Coronary artery (tissue), 2 donors: Measurements from ENCODE around the gene PARVA.

Source experiments
- DNase-seq: peaks from one replicate; pipeline ENCODE4 v3.0.0-alpha.2; 2017; ENCODE audit warnings: low spot score
- H3K27ac ChIP-seq, 2 donors: fragments of 200-600 bp; sonication (generic); one replicate each; pipeline ENCODE4 v1.5.1; 2016 to 2019
- H3K4me3 ChIP-seq: fragments of 200-600 bp; sonication (generic); 2 replicates; pipeline ENCODE4 v1.5.1; 2016; ENCODE audit warnings: mild to moderate bottlenecking, moderate library complexity
- TF ChIP-seq, protein P1 (sequence below): fragments of 200-600 bp; sonication (generic); IDR thresholded peaks from one replicate; pipeline ENCODE4 v1.5.1; 2019; ENCODE audit warnings: antibody characterized with exemption

PARVA gene

GRCh38 chr11:12465332-12465731 is 88.0 kb downstream of the PARVA start:
- Histone ChIP-seq H3K4me3 (no peak overlapping the region), H3K27ac (no peak overlapping the region)
- TF ChIP-seq, protein P1, sequence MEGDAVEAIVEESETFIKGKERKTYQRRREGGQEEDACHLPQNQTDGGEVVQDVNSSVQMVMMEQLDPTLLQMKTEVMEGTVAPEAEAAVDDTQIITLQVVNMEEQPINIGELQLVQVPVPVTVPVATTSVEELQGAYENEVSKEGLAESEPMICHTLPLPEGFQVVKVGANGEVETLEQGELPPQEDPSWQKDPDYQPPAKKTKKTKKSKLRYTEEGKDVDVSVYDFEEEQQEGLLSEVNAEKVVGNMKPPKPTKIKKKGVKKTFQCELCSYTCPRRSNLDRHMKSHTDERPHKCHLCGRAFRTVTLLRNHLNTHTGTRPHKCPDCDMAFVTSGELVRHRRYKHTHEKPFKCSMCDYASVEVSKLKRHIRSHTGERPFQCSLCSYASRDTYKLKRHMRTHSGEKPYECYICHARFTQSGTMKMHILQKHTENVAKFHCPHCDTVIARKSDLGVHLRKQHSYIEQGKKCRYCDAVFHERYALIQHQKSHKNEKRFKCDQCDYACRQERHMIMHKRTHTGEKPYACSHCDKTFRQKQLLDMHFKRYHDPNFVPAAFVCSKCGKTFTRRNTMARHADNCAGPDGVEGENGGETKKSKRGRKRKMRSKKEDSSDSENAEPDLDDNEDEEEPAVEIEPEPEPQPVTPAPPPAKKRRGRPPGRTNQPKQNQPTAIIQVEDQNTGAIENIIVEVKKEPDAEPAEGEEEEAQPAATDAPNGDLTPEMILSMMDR, result no peak
- DNase-seq, result no peak

GRCh38 chr11:12467610-12468009 is 90.2 kb downstream of the PARVA start:
- TF ChIP-seq, protein P1, result no peak
- Histone ChIP-seq H3K27ac (no peak overlapping the region), H3K4me3 (no peak overlapping the region)
- no peak for DNase-seq

GRCh38 chr11:12469451-12469850 is 92.1 kb downstream of the PARVA start:
- Histone ChIP-seq H3K27ac (peak overlapping the region in 1 of 2 donors; percentile 52), H3K4me3 (peak overlapping the region; percentile 50)
- DNase-seq, result no peak
- TF ChIP-seq, protein P1, result no peak

DNA sequence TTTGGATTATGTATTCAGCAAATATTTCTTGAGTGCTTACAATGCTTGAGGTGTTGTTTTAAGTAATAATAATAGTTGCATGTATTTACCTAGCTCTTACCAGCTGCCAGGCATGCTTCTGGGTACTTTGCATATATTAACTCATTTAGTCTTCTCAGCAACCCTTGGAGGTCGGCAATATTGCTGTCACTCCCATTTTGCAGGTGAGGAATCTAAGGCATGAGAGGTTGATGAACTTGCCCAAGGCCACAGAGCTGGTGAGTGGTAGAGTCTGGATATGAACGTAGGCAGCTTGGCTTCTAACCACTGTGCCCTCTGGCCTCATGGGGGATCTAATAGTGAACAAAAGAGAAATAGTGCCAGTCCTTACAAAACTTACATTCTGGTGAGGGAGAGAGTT is 92.9 kb downstream of the PARVA start:
- DNase-seq, result no peak
- no peak overlapping the region for H3K27ac ChIP-seq
- no peak overlapping the region for H3K4me3 ChIP-seq
- TF ChIP-seq, protein P1, result no peak

- TF ChIP-seq, protein P1, result no peak
- no peak for DNase-seq
- H3K27ac ChIP-seq, result no peak overlapping the region
- H3K4me3 ChIP-seq, result no peak overlapping the region
These were observed 95.1 kb downstream of the PARVA start for GRCh38 chr11:12472401-12473005.

GRCh38 chr11:12473381-12473780 is 96.0 kb downstream of the PARVA start:
- TF ChIP-seq, protein P1, result no peak
- Histone ChIP-seq H3K27ac (no peak overlapping the region), H3K4me3 (no peak overlapping the region)
- no peak for DNase-seq

DNA sequence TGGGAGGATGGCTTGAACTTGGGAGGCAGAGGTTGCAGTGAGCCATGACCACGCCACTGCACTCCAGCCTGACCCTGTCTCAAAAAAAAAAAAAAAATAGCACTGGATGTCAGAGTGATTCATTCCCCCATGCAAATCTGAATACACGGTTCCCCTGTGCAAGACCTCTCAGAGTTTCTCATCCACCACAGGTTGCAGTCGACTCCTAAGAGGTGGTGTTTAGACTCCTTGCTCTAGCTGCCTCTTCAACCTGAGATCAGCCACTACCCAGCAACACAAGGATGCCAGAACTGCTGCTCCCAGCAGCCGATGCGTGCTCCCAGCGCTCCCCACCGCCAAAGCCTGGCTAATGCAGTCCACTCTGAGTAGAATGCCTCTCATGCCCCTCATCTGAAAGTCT is 97.5 kb downstream of the PARVA start:
- Histone ChIP-seq H3K27ac (no peak overlapping the region), H3K4me3 (no peak overlapping the region)
- DNase-seq, result no peak
- TF ChIP-seq, protein P1, result no peak
